Epithelial cell of prostate (primary cell): ENCODE data around the gene CD200R1.

Source experiments
- DNase-seq: peaks from one replicate; pipeline ENCODE4 v3.0.0-alpha.2; 2011; ENCODE audit warnings: low read depth, low spot score
- H3K27ac ChIP-seq: fragments of 450-650 bp; 2 replicates; pipeline ENCODE4 v1.5.1; 2017; ENCODE audit warnings: mild to moderate bottlenecking

CD200R1 gene

GRCh38 chr3:112974894-112975293, at the start of gene CD200R1:
CD200R1 (minus strand) TSS chr3:112975103; CDS start chr3:112974857, 246 bp downstream.
- H3K27ac ChIP-seq = no peak within 1 kb of the TSS

GRCh38 chr3:113021471-113021870, 46.6 kb upstream of the CD200R1 start:
- H3K27ac ChIP-seq = no peak overlapping the region
- DNase-seq = no peak

More at GRCh38 chr3:112974894-112975293, at the start of gene CD200R1:
- no peak for DNase-seq

GRCh38 chr3:113019182-113020137, 44.6 kb upstream of the CD200R1 start:
- peak overlapping the region; percentile 86 for H3K27ac ChIP-seq
- DNase-seq = peak; percentile 34

- H3K27ac ChIP-seq = peak overlapping the region; percentile 86
- DNase-seq = no peak
Measured at GRCh38 chr3:113018536-113019181, 43.8 kb upstream of the CD200R1 start.

- no peak overlapping the region for H3K27ac ChIP-seq
- DNase-seq = no peak
Measured at GRCh38 chr3:113013593-113013992, 38.7 kb upstream of the CD200R1 start.

- no peak for DNase-seq
- no peak overlapping the region for H3K27ac ChIP-seq
Measured at GRCh38 chr3:113008117-113008516, 33.2 kb upstream of the CD200R1 start.

- H3K27ac ChIP-seq = no peak overlapping the region
Measured at GRCh38 chr3:113006359-113007056, 31.6 kb upstream of the CD200R1 start.

GRCh38 chr3:113005611-113006010, 30.7 kb upstream of the CD200R1 start:
- H3K27ac ChIP-seq = no peak overlapping the region
- DNase-seq = no peak

More at GRCh38 chr3:113006359-113007056, 31.6 kb upstream of the CD200R1 start:
- DNase-seq = no peak

GRCh38 chr3:113002679-113003078, 27.8 kb upstream of the CD200R1 start:
- no peak for DNase-seq
- peak overlapping the region; percentile 17 for H3K27ac ChIP-seq

GRCh38 chr3:113002037-113002436, 27.1 kb upstream of the CD200R1 start:
- DNase-seq = no peak
- peak overlapping the region; percentile 17 for H3K27ac ChIP-seq

GRCh38 chr3:113000691-113001090, 25.8 kb upstream of the CD200R1 start:
- no peak for DNase-seq
- H3K27ac ChIP-seq = no peak overlapping the region

GRCh38 chr3:112995800-112996199, 20.9 kb upstream of the CD200R1 start:
- DNase-seq = no peak
- no peak overlapping the region for H3K27ac ChIP-seq

- DNase-seq = peak; percentile 52
Measured at GRCh38 chr3:112990672-112991602, 16.0 kb upstream of the CD200R1 start, which contains the start of gene GTPBP8. GTPBP8 (plus strand) TSS chr3:112990984; CDS start chr3:112991000, 16 bp downstream.

GRCh38 chr3:112987710-112988334, 12.9 kb upstream of the CD200R1 start:
- H3K27ac ChIP-seq = no peak overlapping the region

More at GRCh38 chr3:112990672-112991602, 16.0 kb upstream of the CD200R1 start, which contains the start of gene GTPBP8:
- H3K27ac ChIP-seq = peak within 1 kb of the TSS; percentile 95

GRCh38 chr3:112984485-112984884, 9.6 kb upstream of the CD200R1 start:
- DNase-seq = no peak
- no peak overlapping the region for H3K27ac ChIP-seq

More at GRCh38 chr3:112987710-112988334, 12.9 kb upstream of the CD200R1 start:
- DNase-seq = no peak

GRCh38 chr3:112982710-112983109, 7.8 kb upstream of the CD200R1 start:
- DNase-seq = no peak
- no peak overlapping the region for H3K27ac ChIP-seq

- DNase-seq = no peak
- no peak overlapping the region for H3K27ac ChIP-seq
Measured at GRCh38 chr3:112980080-112980479, 5.2 kb upstream of the CD200R1 start.

- no peak overlapping the region for H3K27ac ChIP-seq
- DNase-seq = no peak
Measured at GRCh38 chr3:112979244-112979832, 4.4 kb upstream of the CD200R1 start.
